Peyer's patch (tissue), 4 donors: ENCODE measurements around the gene PAQR3. TPM values are rescaled to one million over a fixed set of nuclear protein-coding genes. Genes with fewer than 3 reads are reported as not detected.

Source experiments
- DNase-seq, 3 donors: peaks; one replicate each; pipeline ENCODE4 v3.0.0-alpha.2; 2017 to 2019
- H3K27ac ChIP-seq, 4 donors: fragments of 200-600 bp; sonication (generic); one replicate each; pipeline ENCODE4 v1.5.1; 2016 to 2019
- H3K27me3 ChIP-seq, 2 donors: fragments of 200-600 bp; sonication (generic); one replicate each; pipeline ENCODE4 v1.5.1; 2019
- H3K36me3 ChIP-seq, 3 donors: fragments of 200-600 bp; sonication (generic); one replicate each; pipeline ENCODE4 v1.5.1; 2016 to 2019
- H3K4me1 ChIP-seq, 4 donors: fragments of 200-600 bp; sonication (generic); one replicate each; pipeline ENCODE4 v1.5.1; 2016 to 2019
- H3K4me3 ChIP-seq, 4 donors: fragments of 200-600 bp; sonication (generic); 1 replicate in 3 of 4; 2 replicates in 1 of 4; pipeline ENCODE4 v1.5.1; 2016 to 2019; ENCODE audit warnings: mild to moderate bottlenecking in 1 of 4
- H3K9me3 ChIP-seq, 4 donors: fragments of 200-600 bp; sonication (generic); one replicate each; pipeline ENCODE4 v1.5.1; 2016 to 2019; ENCODE audit warnings: mild to moderate bottlenecking in 1 of 4
- CTCF ChIP-seq, 6 experiments: fragments of 450-650 bp in 4 of 6; fragments of 200-600 bp in 2 of 6; sonication (generic) in 1 of 6; IDR thresholded peaks; one replicate each; pipeline ENCODE4 v1.5.1; 2017 to 2019; ENCODE audit warnings: antibody characterized with exemption in 6 of 6, mild to moderate bottlenecking in 3 of 6, moderate library complexity in 1 of 6
- POLR2A ChIP-seq, 2 donors: fragments of 450-650 bp; IDR thresholded peaks; one replicate each; pipeline ENCODE4 v1.5.1; 2017; ENCODE audit warnings: antibody characterized with exemption in 2 of 2, mild to moderate bottlenecking in 2 of 2, moderate library complexity in 2 of 2
- total RNA-seq, 4 donors: library from RNA; depleted of rRNA; stranded (reverse); fragments of >200 nt; gene quantifications; one replicate each; pipeline ENCODE4 v1.1.0, GENCODE V29; 2016

PAQR3 gene
- total RNA-seq, 4 donors from 2014 or later, result 12.9 to 31.5 (median 19.7) TPM

GRCh38 chr4:78899302-78899701, 39.9 kb downstream of the PAQR3 start:
- H3K4me3 ChIP-seq, result no peak overlapping the region
- no peaks in the 10 kb centered on the region for H3K9me3 ChIP-seq
- no peak for DNase-seq
- no peaks in the 10 kb centered on the region for H3K27me3 ChIP-seq
- H3K27ac ChIP-seq, result no peak overlapping the region
- peaks cover 0 to 19% (median 0%) of the 10 kb centered on the region in 4 donors for H3K4me1 ChIP-seq
- TF ChIP-seq CTCF (IDR thresholded peaks at IDR 0.05) (no peak), POLR2A (IDR thresholded peaks at IDR 0.05) (no peak)
- H3K36me3 ChIP-seq, result peaks cover 0 to 12% (median 0%) of the 10 kb centered on the region in 3 donors

DNA sequence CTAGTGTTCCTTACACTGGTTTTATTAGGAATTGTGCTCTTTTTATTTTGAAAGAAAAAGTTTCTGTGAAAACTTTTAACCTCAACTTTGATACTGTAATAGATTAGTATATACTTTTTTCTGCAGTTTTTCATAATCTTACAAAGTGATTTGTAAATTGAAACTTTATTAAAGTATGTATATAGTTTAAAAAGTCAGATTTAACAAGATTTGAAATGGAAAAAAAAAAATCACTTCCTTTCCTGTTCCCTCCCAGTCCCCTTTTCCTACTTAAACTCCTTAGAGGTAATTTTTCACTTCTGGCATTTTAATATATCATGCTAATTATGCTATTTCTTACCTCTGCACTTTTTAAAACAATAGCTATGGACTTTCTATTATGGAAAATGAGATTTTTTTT, 49.3 kb downstream of the PAQR3 start:
- no peak for DNase-seq
- TF ChIP-seq CTCF (IDR thresholded peaks at IDR 0.05) (no peak), POLR2A (IDR thresholded peaks at IDR 0.05) (no peak)
- Histone ChIP-seq H3K4me1 (no peaks in the 10 kb centered on the region), H3K9me3 (no peaks in the 10 kb centered on the region), H3K27me3 (no peaks in the 10 kb centered on the region), H3K36me3 (peaks cover 0 to 41% (median 2%) of the 10 kb centered on the region in 3 donors), H3K4me3 (no peak overlapping the region), H3K27ac (no peak overlapping the region)

DNA sequence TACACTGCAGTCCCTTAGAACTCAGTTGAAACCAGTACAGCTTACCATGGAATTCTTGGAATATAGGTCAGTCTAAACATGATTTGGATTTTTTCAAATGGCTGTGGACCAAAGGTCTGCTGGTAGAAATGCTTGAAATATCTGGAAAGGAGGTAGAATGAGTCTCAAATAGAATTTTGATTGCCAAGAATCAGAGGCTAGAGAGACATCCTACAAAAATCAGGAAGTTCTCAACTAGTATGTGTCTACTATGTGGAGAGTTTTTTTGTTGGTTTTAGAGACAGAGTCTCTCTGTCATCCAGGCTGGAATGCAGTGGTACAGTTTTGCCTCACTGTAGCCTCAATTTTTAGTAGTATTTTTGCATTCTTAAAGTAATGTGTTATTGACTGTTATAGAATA, 53.6 kb downstream of the PAQR3 start:
- Histone ChIP-seq H3K27ac (no peak overlapping the region), H3K4me3 (no peak overlapping the region), H3K9me3 (no peaks in the 10 kb centered on the region), H3K4me1 (no peaks in the 10 kb centered on the region), H3K36me3 (peaks cover 0 to 24% (median 0%) of the 10 kb centered on the region in 3 donors), H3K27me3 (no peaks in the 10 kb centered on the region)
- TF ChIP-seq CTCF (IDR thresholded peaks at IDR 0.05), result no peak
- no peak for TF ChIP-seq POLR2A (IDR thresholded peaks at IDR 0.05)
- DNase-seq, result no peak

- TF ChIP-seq CTCF (IDR thresholded peaks at IDR 0.05) (no peak), POLR2A (IDR thresholded peaks at IDR 0.05) (no peak)
- Histone ChIP-seq H3K27ac (no peak overlapping the region), H3K36me3 (peaks cover 0 to 36% (median 0%) of the 10 kb centered on the region in 3 donors), H3K27me3 (no peaks in the 10 kb centered on the region), H3K4me1 (no peaks in the 10 kb centered on the region), H3K9me3 (no peaks in the 10 kb centered on the region), H3K4me3 (no peak overlapping the region)
- DNase-seq, result no peak
Observed at GRCh38 chr4:78880874-78881492, 58.3 kb downstream of the PAQR3 start.

- Histone ChIP-seq H3K4me1 (no peaks in the 10 kb centered on the region), H3K27me3 (no peaks in the 10 kb centered on the region), H3K4me3 (no peak overlapping the region), H3K27ac (no peak overlapping the region), H3K36me3 (peaks cover 0 to 43% (median 0%) of the 10 kb centered on the region in 3 donors), H3K9me3 (no peaks in the 10 kb centered on the region)
- no peak for TF ChIP-seq POLR2A (IDR thresholded peaks at IDR 0.05)
- no peak for TF ChIP-seq CTCF (IDR thresholded peaks at IDR 0.05)
- no peak for DNase-seq
Observed at GRCh38 chr4:78878031-78878430, 61.2 kb downstream of the PAQR3 start.
